HepG2 (cell line): ENCODE results near the gene NFAT5. TPM values are rescaled to one million over a fixed set of nuclear protein-coding genes. Genes with fewer than 3 reads are reported as not detected.

Source experiments
- ATAC-seq: fragments of 200-7000 bp; cut with Tn5 transposase; 3 replicates; pipeline ENCODE4 v1.9.1; 2020; ENCODE audit warnings: mild to moderate bottlenecking, moderate library complexity
- BruUV-seq: library from RNA; stranded (reverse); fragments of 400-500 nt; replicated peaks from 2 replicates; lab custom pipeline; 2021; lab: Mats Ljungman, UMichigan
- CTCF ChIA-PET: fragments of 300-600 bp; formaldehyde crosslinking; extraction: SDS; loops from one replicate; lab custom pipeline; 2021; ENCODE audit warnings: low total read pairs, inconsistent platforms, low intra/inter-chr PET ratio; lab: Yijun Ruan, JAX
- POLR2A ChIA-PET: fragments of 350-600 bp; sonication (Branson Sonifier 250); formaldehyde crosslinking; loops from one replicate; lab custom pipeline; 2020; ENCODE audit warnings: antibody characterized with exemption, inconsistent platforms; lab: Yijun Ruan, JAX
- DNase-seq: peaks from one replicate; pipeline ENCODE4 v3.0.0-alpha.2; 2015; ENCODE audit warnings: low spot score
- FAIRE-seq: peaks from 3 replicates; lab custom pipeline; 2011; peaks lifted over from hg19 to GRCh38; lab: Jason Lieb, UNC
- H2AFZ ChIP-seq: one replicate; pipeline ENCODE4 v1.6.1; 2011; ENCODE audit warnings: low read length, inconsistent platforms
- H3K27ac ChIP-seq: fragments of 300-600 bp; 3 replicates; pipeline ENCODE4 v1.8.0; 2011; ENCODE audit warnings: mixed run types, mild to moderate bottlenecking, mixed read lengths, low read length, inconsistent platforms; ENCODE audit not compliant: insufficient read depth; ENCODE audit errors: extremely low read length
- H3K27me3 ChIP-seq, 2 experiments: fragments of 200-600 bp in 1 of 2; 2 replicates in 1 of 2; 3 replicates in 1 of 2; pipeline versions ENCODE4 v1.6.0 to v1.8.0; 2011; ENCODE audit warnings: low read length in 2 of 2, mild to moderate bottlenecking in 2 of 2, moderate library complexity in 2 of 2, inconsistent platforms in 1 of 2; ENCODE audit not compliant: insufficient read depth in 2 of 2, control insufficient read depth in 1 of 2
- H3K36me3 ChIP-seq, 2 experiments: fragments of 200-600 bp in 1 of 2; replicated peaks in 1 of 2; 2 replicates in 1 of 2; 3 replicates in 1 of 2; pipeline versions ENCODE4 v1.5.1 to v1.8.0; 2011; ENCODE audit warnings: low read length in 2 of 2, inconsistent platforms in 1 of 2; ENCODE audit not compliant: insufficient read depth in 2 of 2, control insufficient read depth in 1 of 2
- H3K4me1 ChIP-seq: 2 replicates; pipeline ENCODE4 v1.5.1; 2012; ENCODE audit warnings: low read length, inconsistent platforms; ENCODE audit not compliant: insufficient read depth
- H3K4me2 ChIP-seq: 2 replicates; pipeline ENCODE4 v1.6.0; 2011; ENCODE audit warnings: low read depth, low read length, inconsistent platforms
- H3K4me3 ChIP-seq, 3 experiments: fragments of 200-600 bp in 1 of 3; sonication (generic), shearing (Covaris generic) in 1 of 3; replicated peaks in 1 of 3; 2 replicates each; pipeline ENCODE4 v1.5.1; 2011 to 2016; ENCODE audit warnings: low read length in 3 of 3, inconsistent platforms in 2 of 3, low read depth in 2 of 3, mild to moderate bottlenecking in 2 of 3, control low read depth in 1 of 3, mixed read lengths in 1 of 3; ENCODE audit not compliant: insufficient read depth in 1 of 3
- H3K79me2 ChIP-seq: one replicate; pipeline ENCODE4 v1.6.1; 2011; ENCODE audit warnings: low read length, inconsistent platforms; ENCODE audit not compliant: insufficient read depth
- H3K9ac ChIP-seq: 2 replicates; pipeline ENCODE4 v1.6.0; 2011; ENCODE audit warnings: mild to moderate bottlenecking, low read depth, low read length, inconsistent platforms; ENCODE audit not compliant: insufficient read depth
- H3K9me3 ChIP-seq: 2 replicates; pipeline ENCODE4 v1.5.1; 2012; ENCODE audit warnings: mild to moderate bottlenecking, low read length
- H4K20me1 ChIP-seq: 2 replicates; pipeline ENCODE4 v1.6.0; 2011; ENCODE audit warnings: inconsistent platforms, mild to moderate bottlenecking, low read length, moderate library complexity; ENCODE audit not compliant: insufficient read depth
- MIXL1 ChIP-seq: IDR thresholded peaks from 2 replicates; pipeline ENCODE4 v1.6.1; 2016
- NFKBIZ ChIP-seq: IDR thresholded peaks from 2 replicates; pipeline ENCODE4 v1.6.1; 2018; ENCODE audit warnings: missing genetic modification reagents, missing compliant biosample characterization
- NFYB ChIP-seq: sonication (generic); formaldehyde crosslinking; IDR thresholded peaks from 2 replicates; pipeline ENCODE4 v1.4.0; 2020; ENCODE audit warnings: missing genetic modification reagents
- SMAD9 ChIP-seq: sonication (generic); formaldehyde crosslinking; IDR thresholded peaks from 2 replicates; pipeline ENCODE4 v1.5.1; 2020; ENCODE audit warnings: mild to moderate bottlenecking, missing genetic modification reagents
- SRSF9 ChIP-seq: fragments of 200-400 bp; formaldehyde crosslinking; IDR thresholded peaks from 2 replicates; pipeline ENCODE4 v1.6.1; 2018; ENCODE audit warnings: borderline replicate concordance, mild to moderate bottlenecking, low read depth, low read length; ENCODE audit not compliant: insufficient read depth, poor library complexity, severe bottlenecking
- XRCC5 ChIP-seq: fragments of 200-400 bp; formaldehyde crosslinking; optimal IDR thresholded peaks from 2 replicates; pipeline ENCODE3; 2017; ENCODE audit warnings: mild to moderate bottlenecking, low read length
- ZFYVE20 ChIP-seq: sonication (generic); formaldehyde crosslinking; IDR thresholded peaks from 2 replicates; pipeline ENCODE4 v1.8.0; 2023; ENCODE audit warnings: low read depth, mild to moderate bottlenecking, moderate library complexity, missing genetic modification reagents, borderline replicate concordance
- ZNF296 ChIP-seq: sonication (generic); formaldehyde crosslinking; conservative IDR thresholded peaks from 2 replicates; pipeline ENCODE4 v1.5.0; 2020; ENCODE audit warnings: mild to moderate bottlenecking, missing genetic modification reagents
- WGBS: methylation state at CpG from one replicate; pipeline ENCODE4 v1.1.6; 2017; ENCODE audit warnings: low lambda C conversion rate; 5-methylcytosine and 5-hydroxymethylcytosine counted together
- in situ Hi-C: cut with HindIII; loops from 2 replicates; pipeline ENCODE4 v1.10.0; 2017; ENCODE audit warnings: low pct_unique_long_range_greater_than_20kb; ENCODE audit not compliant: extremely low pct_ligation_motif_present
- intact Hi-C: fragments of 100-400 bp; cut with micrococcal nuclease; formaldehyde crosslinking; loops from one replicate; pipeline ENCODE4 v1.10.0; 2022; ENCODE audit not compliant: unreplicated experiment
- polyA plus RNA-seq, 8 experiments: library from polyadenylated mRNA; depleted of rRNA in 3 of 8; stranded (reverse) in 7 of 8; unstranded in 1 of 8; fragments of >200 nt; fragmentation: Illumina TruSeq in 4 of 8; extraction: Trizol in 4 of 8; gene quantifications; 2 replicates each; pipeline versions ENCODE4 v1.2.1 to v1.2.3, GENCODE V29; 2011 to 2016; ENCODE audit warnings: low read depth in 4 of 8, missing spikeins in 1 of 8, mixed read lengths in 1 of 8; ENCODE audit not compliant: insufficient read depth in 1 of 8
- total RNA-seq, 5 experiments: library from RNA; depleted of rRNA; stranded (reverse); fragments of >200 nt; fragmentation: Illumina TruSeq; extraction: Trizol; gene quantifications; 2 replicates each; pipeline ENCODE4 v1.2.3, GENCODE V29; 2016; ENCODE audit warnings: low read depth in 1 of 5
- TF ChIP-seq, protein P1 (sequence below): sonication (generic); formaldehyde crosslinking; IDR thresholded peaks from 2 replicates; pipeline ENCODE4 v1.8.0; 2022; ENCODE audit warnings: mild to moderate bottlenecking, missing genetic modification reagents, borderline replicate concordance
- TF ChIP-seq, protein P2 (sequence below): sonication (generic); formaldehyde crosslinking; IDR thresholded peaks from 2 replicates; pipeline ENCODE4 v1.8.1; 2022; ENCODE audit warnings: low read depth, mild to moderate bottlenecking, missing genetic modification reagents

The NFAT5 gene
- total and polyA plus RNA-seq, 2 of the 13 experiments (the other 11 are each of a cell fraction or from before 2014, with no cell fraction given), result 20.5 to 54.3 TPM

DNA sequence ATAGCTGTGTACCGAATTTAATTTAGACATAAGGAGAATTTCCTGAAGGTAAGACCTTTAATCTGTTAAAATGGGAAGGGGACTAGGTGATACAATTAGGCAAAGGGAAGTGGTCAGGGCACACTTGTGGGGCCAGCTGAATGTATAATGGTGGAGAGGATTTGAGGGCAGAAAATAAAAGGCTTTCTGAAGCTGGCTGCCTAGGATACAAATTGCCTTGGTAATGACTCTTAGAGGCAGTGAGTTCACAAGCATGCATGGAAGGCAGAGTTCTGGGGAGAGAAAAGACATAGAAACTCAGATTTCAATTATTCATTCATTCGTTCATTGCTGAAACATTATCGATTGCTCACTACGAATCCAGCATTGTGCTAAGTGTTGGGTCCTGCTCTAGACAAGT lies 12.4 kb upstream of the NFAT5 start:
- Histone ChIP-seq H3K9me3 (no peaks in the 10 kb centered on the region), H3K79me2 (no peaks in the 10 kb centered on the region), H3K4me1 (0 out of 2 replicates have a peak, but pooled peaks cover 3% of the 10 kb centered on the region), H3K4me3 (no peak overlapping the region), H3K9ac (no peak overlapping the region), H3K27me3 (no peaks in the 10 kb centered on the region), H4K20me1 (no peaks in the 10 kb centered on the region), H2AFZ (no peak overlapping the region), H3K36me3 (no peaks in the 10 kb centered on the region), H3K27ac (no peak overlapping the region), H3K4me2 (no peak overlapping the region)
- ChIA-PET POLR2A (interaction anchor here (3.4 kb wide), 1 partner anchor 11 kb away, joined by 17 read pairs; the partner anchor contains the start of gene NFAT5), CTCF (no interaction called here)
- intact Hi-C loops (no loop called here), in situ Hi-C loops (no loop called here)
- no TSS peak for BruUV-seq
- no peak for DNase-seq
- ATAC-seq, result no peak
- 85% methylated on average over 4 of the region's 4 CpGs for WGBS
- TF ChIP-seq SMAD9 (CRISPR knock-in tag), result no peak
- no peak for TF ChIP-seq ZFYVE20
- no peak for TF ChIP-seq ZNF296 (CRISPR knock-in tag)
- no peak for TF ChIP-seq SRSF9
- TF ChIP-seq, protein P1, sequence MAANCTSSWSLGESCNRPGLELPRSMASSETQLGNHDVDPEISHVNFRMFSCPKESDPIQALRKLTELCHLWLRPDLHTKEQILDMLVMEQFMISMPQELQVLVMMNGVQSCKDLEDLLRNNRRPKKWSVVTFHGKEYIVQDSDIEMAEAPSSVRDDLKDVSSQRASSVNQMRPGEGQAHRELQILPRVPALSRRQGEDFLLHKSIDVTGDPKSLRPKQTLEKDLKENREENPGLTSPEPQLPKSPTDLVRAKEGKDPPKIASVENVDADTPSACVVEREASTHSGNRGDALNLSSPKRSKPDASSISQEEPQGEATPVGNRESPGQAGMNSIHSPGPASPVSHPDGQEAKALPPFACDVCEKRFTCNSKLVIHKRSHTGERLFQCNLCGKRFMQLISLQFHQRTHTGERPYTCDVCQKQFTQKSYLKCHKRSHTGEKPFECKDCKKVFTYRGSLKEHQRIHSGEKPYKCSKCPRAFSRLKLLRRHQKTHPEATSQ (CRISPR knock-in tag), result no peak
- no peak for TF ChIP-seq XRCC5
- TF ChIP-seq NFKBIZ (CRISPR knock-in tag), result no peak
- no peak for TF ChIP-seq MIXL1 (CRISPR knock-in tag)
- no peak for FAIRE-seq

DNA sequence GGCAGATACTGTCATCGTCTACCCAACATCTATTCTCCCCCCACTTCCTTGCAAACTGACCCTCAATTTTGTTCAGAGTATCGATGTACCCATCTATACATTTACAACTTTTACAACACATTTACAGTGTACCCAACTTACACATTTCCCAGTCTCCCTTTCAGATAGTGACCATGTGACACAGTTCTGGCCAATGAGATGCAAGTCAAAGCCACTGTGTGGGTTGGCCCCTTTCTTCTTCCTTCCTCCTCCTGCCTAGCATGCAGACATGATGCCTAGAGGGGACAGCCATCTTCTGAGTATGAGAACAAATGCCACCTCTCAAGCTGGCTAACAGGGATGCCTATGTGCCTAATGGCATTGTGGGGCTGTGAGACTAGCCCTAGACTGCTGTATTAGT lies 11.3 kb upstream of the NFAT5 start:
- Histone ChIP-seq H3K4me3 (no peak overlapping the region), H4K20me1 (no peaks in the 10 kb centered on the region), H3K36me3 (no peaks in the 10 kb centered on the region), H3K4me1 (peaks cover 15% of the 10 kb centered on the region), H3K27ac (no peak overlapping the region), H3K9ac (no peak overlapping the region), H2AFZ (no peak overlapping the region), H3K79me2 (no peaks in the 10 kb centered on the region), H3K9me3 (no peaks in the 10 kb centered on the region), H3K4me2 (no peak overlapping the region), H3K27me3 (no peaks in the 10 kb centered on the region)
- DNase-seq (no peak), ATAC-seq (no peak), FAIRE-seq (no peak)
- intact Hi-C loops (no loop called here), in situ Hi-C loops (no loop called here)
- ChIA-PET CTCF (no interaction called here), POLR2A (interaction anchor here (3.4 kb wide), 1 partner anchor 10 kb away, joined by 17 read pairs; the partner anchor contains the start of gene NFAT5)
- 95% methylated on average over 2 of the region's 2 CpGs for WGBS
- no TSS peak for BruUV-seq
- TF ChIP-seq, protein P2, sequence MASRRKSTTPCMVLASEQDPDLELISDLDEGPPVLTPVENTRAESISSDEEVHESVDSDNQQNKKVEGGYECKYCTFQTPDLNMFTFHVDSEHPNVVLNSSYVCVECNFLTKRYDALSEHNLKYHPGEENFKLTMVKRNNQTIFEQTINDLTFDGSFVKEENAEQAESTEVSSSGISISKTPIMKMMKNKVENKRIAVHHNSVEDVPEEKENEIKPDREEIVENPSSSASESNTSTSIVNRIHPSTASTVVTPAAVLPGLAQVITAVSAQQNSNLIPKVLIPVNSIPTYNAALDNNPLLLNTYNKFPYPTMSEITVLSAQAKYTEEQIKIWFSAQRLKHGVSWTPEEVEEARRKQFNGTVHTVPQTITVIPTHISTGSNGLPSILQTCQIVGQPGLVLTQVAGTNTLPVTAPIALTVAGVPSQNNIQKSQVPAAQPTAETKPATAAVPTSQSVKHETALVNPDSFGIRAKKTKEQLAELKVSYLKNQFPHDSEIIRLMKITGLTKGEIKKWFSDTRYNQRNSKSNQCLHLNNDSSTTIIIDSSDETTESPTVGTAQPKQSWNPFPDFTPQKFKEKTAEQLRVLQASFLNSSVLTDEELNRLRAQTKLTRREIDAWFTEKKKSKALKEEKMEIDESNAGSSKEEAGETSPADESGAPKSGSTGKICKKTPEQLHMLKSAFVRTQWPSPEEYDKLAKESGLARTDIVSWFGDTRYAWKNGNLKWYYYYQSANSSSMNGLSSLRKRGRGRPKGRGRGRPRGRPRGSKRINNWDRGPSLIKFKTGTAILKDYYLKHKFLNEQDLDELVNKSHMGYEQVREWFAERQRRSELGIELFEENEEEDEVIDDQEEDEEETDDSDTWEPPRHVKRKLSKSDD (CRISPR knock-in tag), result no peak
- TF ChIP-seq NFYB (CRISPR knock-in tag), result peak; percentile 36; the same call in 1 of the 2 replicates
- TF ChIP-seq, all 625 proteins: peak for 1
